Vagina (tissue), 2 donors: Measurements from ENCODE around the gene CLRN3. TPM values are rescaled to one million over a fixed set of nuclear protein-coding genes. Genes with fewer than 3 reads are reported as not detected.

Source experiments
- DNase-seq, 2 donors: peaks; one replicate each; pipeline ENCODE4 v3.0.0-alpha.2; 2017; ENCODE audit errors: extremely low spot score in 2 of 2
- H3K27ac ChIP-seq: fragments of 200-600 bp; sonication (generic); one replicate; pipeline ENCODE4 v1.5.1; 2019
- H3K27me3 ChIP-seq: fragments of 200-600 bp; sonication (generic); one replicate; pipeline ENCODE4 v1.5.1; 2019
- H3K36me3 ChIP-seq, 2 donors: fragments of 200-600 bp; sonication (generic); one replicate each; pipeline ENCODE4 v1.5.1; 2017 to 2019
- H3K4me1 ChIP-seq: fragments of 200-600 bp; sonication (generic); one replicate; pipeline ENCODE4 v1.5.1; 2019
- H3K4me3 ChIP-seq, 2 donors: fragments of 200-600 bp; sonication (generic); 1 replicate in 1 of 2; 2 replicates in 1 of 2; pipeline ENCODE4 v1.5.1; 2016 to 2019
- H3K9me3 ChIP-seq: fragments of 200-600 bp; sonication (generic); one replicate; pipeline ENCODE4 v1.5.1; 2019
- POLR2A ChIP-seq, 2 donors: fragments of 450-650 bp; IDR thresholded peaks; one replicate each; pipeline ENCODE4 v1.6.1; 2017; ENCODE audit warnings: antibody characterized with exemption in 2 of 2, mild to moderate bottlenecking in 2 of 2, moderate library complexity in 2 of 2
- POLR2AphosphoS5 ChIP-seq, 2 donors: sonication (generic); formaldehyde crosslinking; IDR thresholded peaks; one replicate each; pipeline ENCODE4 v1.9.0; 2017; ENCODE audit warnings: antibody characterized with exemption in 2 of 2, mild to moderate bottlenecking in 2 of 2, low read depth in 1 of 2; ENCODE audit not compliant: insufficient read depth in 1 of 2
- intact Hi-C: fragments of 100-400 bp; cut with DNase I; formaldehyde crosslinking; loops from one replicate; pipeline ENCODE4 v1.15.1; 2023
- total RNA-seq: library from RNA; depleted of rRNA; stranded (reverse); fragments of >200 nt; gene quantifications from one replicate; pipeline ENCODE4 v1.2.3, GENCODE V29; 2016
- TF ChIP-seq, protein P1 (sequence below), 3 experiments: fragments of 450-650 bp in 2 of 3; fragments of 200-600 bp in 1 of 3; sonication (generic) in 1 of 3; IDR thresholded peaks; one replicate each; pipeline ENCODE4 v1.5.1; 2017 to 2019; ENCODE audit warnings: antibody characterized with exemption in 3 of 3, mild to moderate bottlenecking in 2 of 3, moderate library complexity in 2 of 3

Gene CLRN3
- total RNA-seq, 1 donor from 2014 or later = not detected

DNA sequence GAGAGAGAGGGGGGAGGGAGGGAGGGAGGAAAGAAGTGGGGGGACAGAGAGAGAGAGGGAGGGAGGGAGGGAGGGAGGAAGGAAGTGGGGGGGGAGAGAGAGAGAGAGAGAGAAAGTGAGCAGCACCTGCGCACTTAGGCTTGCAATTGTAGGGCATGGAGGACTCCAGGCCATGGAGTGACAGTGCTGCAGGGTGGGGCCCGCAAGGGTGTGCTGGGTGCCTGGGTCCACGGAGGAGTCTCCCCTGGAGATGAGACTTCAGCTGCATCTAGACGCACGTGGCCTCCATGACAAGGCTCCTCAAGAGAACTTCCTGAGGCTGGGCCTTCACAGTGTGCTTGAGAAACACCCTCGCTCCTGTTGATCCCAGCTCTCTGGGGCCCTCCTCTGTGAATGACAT lies 44.5 kb downstream of the CLRN3 start:
- no peaks in the 10 kb centered on the region for H3K27me3 ChIP-seq
- H3K4me3 ChIP-seq = no peak overlapping the region
- H3K27ac ChIP-seq = no peak overlapping the region
- TF ChIP-seq POLR2AphosphoS5 (IDR thresholded peaks at IDR 0.05; ENCODE audit: insufficient read depth in 1 of 2, low read depth in 1 of 2) = no peak
- TF ChIP-seq POLR2A (IDR thresholded peaks at IDR 0.05) = no peak
- TF ChIP-seq, protein P1, sequence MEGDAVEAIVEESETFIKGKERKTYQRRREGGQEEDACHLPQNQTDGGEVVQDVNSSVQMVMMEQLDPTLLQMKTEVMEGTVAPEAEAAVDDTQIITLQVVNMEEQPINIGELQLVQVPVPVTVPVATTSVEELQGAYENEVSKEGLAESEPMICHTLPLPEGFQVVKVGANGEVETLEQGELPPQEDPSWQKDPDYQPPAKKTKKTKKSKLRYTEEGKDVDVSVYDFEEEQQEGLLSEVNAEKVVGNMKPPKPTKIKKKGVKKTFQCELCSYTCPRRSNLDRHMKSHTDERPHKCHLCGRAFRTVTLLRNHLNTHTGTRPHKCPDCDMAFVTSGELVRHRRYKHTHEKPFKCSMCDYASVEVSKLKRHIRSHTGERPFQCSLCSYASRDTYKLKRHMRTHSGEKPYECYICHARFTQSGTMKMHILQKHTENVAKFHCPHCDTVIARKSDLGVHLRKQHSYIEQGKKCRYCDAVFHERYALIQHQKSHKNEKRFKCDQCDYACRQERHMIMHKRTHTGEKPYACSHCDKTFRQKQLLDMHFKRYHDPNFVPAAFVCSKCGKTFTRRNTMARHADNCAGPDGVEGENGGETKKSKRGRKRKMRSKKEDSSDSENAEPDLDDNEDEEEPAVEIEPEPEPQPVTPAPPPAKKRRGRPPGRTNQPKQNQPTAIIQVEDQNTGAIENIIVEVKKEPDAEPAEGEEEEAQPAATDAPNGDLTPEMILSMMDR (IDR thresholded peaks at IDR 0.05) = no peak
- intact Hi-C loops = no loop called here
- DNase-seq = no peak
- no peaks in the 10 kb centered on the region for H3K9me3 ChIP-seq
- no peaks in the 10 kb centered on the region for H3K4me1 ChIP-seq
- H3K36me3 ChIP-seq = no peaks in the 10 kb centered on the region

- no peaks in the 10 kb centered on the region for H3K27me3 ChIP-seq
- H3K36me3 ChIP-seq = no peaks in the 10 kb centered on the region
- intact Hi-C loops = no loop called here
- H3K4me1 ChIP-seq = no peaks in the 10 kb centered on the region
- no peak overlapping the region for H3K4me3 ChIP-seq
- H3K27ac ChIP-seq = no peak overlapping the region
- TF ChIP-seq POLR2A (IDR thresholded peaks at IDR 0.05) (no peak), POLR2AphosphoS5 (IDR thresholded peaks at IDR 0.05; ENCODE audit: insufficient read depth in 1 of 2, low read depth in 1 of 2) (no peak)
- TF ChIP-seq, protein P1 (IDR thresholded peaks at IDR 0.05) = no peak
- no peaks in the 10 kb centered on the region for H3K9me3 ChIP-seq
- no peak for DNase-seq
These were observed 47.0 kb downstream of the CLRN3 start for GRCh38 chr10:127845756-127846155.

DNA sequence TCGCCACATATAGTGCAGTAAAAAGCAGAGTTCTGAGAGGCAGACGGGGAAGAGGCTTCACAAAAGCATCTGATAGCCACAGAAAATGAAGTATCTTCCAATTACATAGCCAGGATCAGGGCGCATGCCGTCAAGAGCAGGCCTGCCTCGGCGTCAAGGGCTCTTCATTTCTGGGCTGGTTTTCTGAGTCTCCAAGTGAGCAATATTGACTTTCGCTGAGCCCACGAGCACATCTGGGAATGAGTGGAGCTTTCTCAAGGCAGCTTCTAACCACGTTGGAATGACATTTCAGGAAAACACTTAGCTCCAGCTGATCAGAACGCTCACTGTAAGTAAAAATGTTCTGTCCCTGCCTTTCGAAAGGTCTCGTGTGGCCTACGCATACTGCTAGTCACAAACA lies 51.9 kb downstream of the CLRN3 start:
- intact Hi-C loops = no loop called here
- Histone ChIP-seq H3K36me3 (no peaks in the 10 kb centered on the region), H3K4me3 (no peak overlapping the region), H3K27ac (no peak overlapping the region), H3K9me3 (no peaks in the 10 kb centered on the region), H3K27me3 (no peaks in the 10 kb centered on the region), H3K4me1 (no peaks in the 10 kb centered on the region)
- no peak for DNase-seq
- TF ChIP-seq POLR2A (IDR thresholded peaks at IDR 0.05) = no peak

- no peak for DNase-seq
- Histone ChIP-seq H3K4me1 (no peaks in the 10 kb centered on the region), H3K27me3 (no peaks in the 10 kb centered on the region), H3K27ac (no peak overlapping the region), H3K4me3 (no peak overlapping the region), H3K9me3 (no peaks in the 10 kb centered on the region), H3K36me3 (no peaks in the 10 kb centered on the region)
- intact Hi-C loops = no loop called here
- TF ChIP-seq, protein P1 (IDR thresholded peaks at IDR 0.05) = no peak
- TF ChIP-seq POLR2AphosphoS5 (IDR thresholded peaks at IDR 0.05; ENCODE audit: insufficient read depth in 1 of 2, low read depth in 1 of 2) = no peak
- no peak for TF ChIP-seq POLR2A (IDR thresholded peaks at IDR 0.05)
These were observed 55.8 kb downstream of the CLRN3 start for GRCh38 chr10:127836966-127837365.

- Histone ChIP-seq H3K27me3 (no peaks in the 10 kb centered on the region), H3K27ac (no peak overlapping the region), H3K36me3 (no peaks in the 10 kb centered on the region), H3K9me3 (no peaks in the 10 kb centered on the region), H3K4me3 (no peak overlapping the region), H3K4me1 (no peaks in the 10 kb centered on the region)
- intact Hi-C loops = no loop called here
- TF ChIP-seq, protein P1 (IDR thresholded peaks at IDR 0.05) = no peak
- TF ChIP-seq POLR2AphosphoS5 (IDR thresholded peaks at IDR 0.05; ENCODE audit: insufficient read depth in 1 of 2, low read depth in 1 of 2) (no peak), POLR2A (IDR thresholded peaks at IDR 0.05) (no peak)
- no peak for DNase-seq
These were observed 56.6 kb downstream of the CLRN3 start for GRCh38 chr10:127836176-127836575.

GRCh38 chr10:127834791-127835190 lies 58.0 kb downstream of the CLRN3 start:
- intact Hi-C loops = no loop called here
- Histone ChIP-seq H3K36me3 (no peaks in the 10 kb centered on the region), H3K4me3 (no peak overlapping the region), H3K27me3 (no peaks in the 10 kb centered on the region), H3K4me1 (no peaks in the 10 kb centered on the region), H3K27ac (no peak overlapping the region), H3K9me3 (no peaks in the 10 kb centered on the region)
- no peak for DNase-seq
- TF ChIP-seq, protein P1 (IDR thresholded peaks at IDR 0.05) = no peak
- TF ChIP-seq POLR2AphosphoS5 (IDR thresholded peaks at IDR 0.05; ENCODE audit: insufficient read depth in 1 of 2, low read depth in 1 of 2) = no peak
- no peak for TF ChIP-seq POLR2A (IDR thresholded peaks at IDR 0.05)
